HG02571 (cell line): ENCODE measurements around the gene CHST13.

Experiments used
- ATAC-seq: cut with Tn5 transposase; IDR thresholded peaks from one replicate; pipeline ENCODE4 v1.9.1; 2021; ENCODE audit warnings: mild to moderate bottlenecking, moderate library complexity; ENCODE audit not compliant: unreplicated experiment

Gene CHST13

GRCh38 chr3:126487151-126487771, 36.7 kb upstream of the CHST13 start:
- no peak for ATAC-seq

- no peak for ATAC-seq
Measured at GRCh38 chr3:126488185-126488584, 35.8 kb upstream of the CHST13 start.

- ATAC-seq: no peak
Measured at GRCh38 chr3:126488886-126489569, 34.9 kb upstream of the CHST13 start.

GRCh38 chr3:126490619-126491018, 33.3 kb upstream of the CHST13 start:
- no peak for ATAC-seq

- no peak for ATAC-seq
Measured at GRCh38 chr3:126491221-126492013, 32.5 kb upstream of the CHST13 start.

GRCh38 chr3:126493051-126493450, 30.9 kb upstream of the CHST13 start:
- ATAC-seq: no peak

GRCh38 chr3:126493739-126494138, 30.2 kb upstream of the CHST13 start:
- ATAC-seq: no peak

GRCh38 chr3:126494204-126494969, 29.6 kb upstream of the CHST13 start:
- ATAC-seq: no peak

GRCh38 chr3:126494970-126495230, 29.1 kb upstream of the CHST13 start:
- ATAC-seq: no peak

- ATAC-seq: no peak
Measured at GRCh38 chr3:126495786-126496185, 28.2 kb upstream of the CHST13 start.

- ATAC-seq: no peak
Measured at GRCh38 chr3:126496894-126497850, 26.8 kb upstream of the CHST13 start.

- ATAC-seq: no peak
Measured at GRCh38 chr3:126497956-126498355, 26.0 kb upstream of the CHST13 start.

GRCh38 chr3:126498461-126498860, 25.5 kb upstream of the CHST13 start:
- ATAC-seq: no peak

- ATAC-seq: no peak
Measured at GRCh38 chr3:126498929-126499328, 25.0 kb upstream of the CHST13 start.

- no peak for ATAC-seq
Measured at GRCh38 chr3:126499401-126499800, 24.6 kb upstream of the CHST13 start.

- no peak for ATAC-seq
Measured at GRCh38 chr3:126500016-126500415, 23.9 kb upstream of the CHST13 start.

- no peak for ATAC-seq
Measured at GRCh38 chr3:126501054-126501453, 22.9 kb upstream of the CHST13 start.

GRCh38 chr3:126501736-126502135, 22.2 kb upstream of the CHST13 start:
- ATAC-seq: no peak

- no peak for ATAC-seq
Measured at GRCh38 chr3:126502656-126503055, 21.3 kb upstream of the CHST13 start.

- ATAC-seq: no peak
Measured at GRCh38 chr3:126503701-126504100, 20.3 kb upstream of the CHST13 start.
